ENCODE measurements around the gene RBMS1.

Gene RBMS1

GRCh38 chr2:160225722-160226121 is 267.9 kb downstream of the RBMS1 start:
- Histone ChIP-seq H3K79me1 (ENCODE audit: low read depth, low read length) (no peaks in the 10 kb centered on the region), H3K9me3 (replicated peaks in 1 of 2; ENCODE audit: control insufficient read depth in 2 of 2, insufficient read depth in 1 of 2, low read depth in 1 of 2, low read length in 2 of 2) (no peaks in the 10 kb centered on the region), H2BK5ac (ENCODE audit: low read length) (no peak overlapping the region), H3K27ac (replicated peaks; ENCODE audit: low read length) (no peak overlapping the region), H2BK120ac (ENCODE audit: low read depth, low read length) (no peak overlapping the region), H3K23ac (ENCODE audit: low read depth, low read length, poor library complexity) (no peak overlapping the region), H3K36me3 (replicated peaks in 1 of 2; ENCODE audit: control insufficient read depth in 2 of 2, insufficient read depth in 2 of 2, low read length in 2 of 2) (no peaks in the 10 kb centered on the region), H3K4me3 (ENCODE audit: low read length in 2 of 2) (no peak overlapping the region), H2BK15ac (ENCODE audit: low read length) (no peak overlapping the region), H3K27me3 (ENCODE audit: control insufficient read depth in 3 of 3, insufficient read depth in 3 of 3, low read depth in 1 of 3, low read length in 3 of 3) (no peaks in the 10 kb centered on the region), H4K8ac (ENCODE audit: low read depth, low read length) (no peak overlapping the region), H3K14ac (ENCODE audit: low read length) (no peak overlapping the region), H3K4me1 (ENCODE audit: control insufficient read depth in 2 of 2, insufficient read depth in 1 of 2, low read depth in 1 of 2, low read length in 2 of 2) (peaks cover under 1 to 6% of the 10 kb centered on the region in 2 donors), H4K91ac (ENCODE audit: low read depth, low read length, poor library complexity) (no peak overlapping the region), H3K9ac (ENCODE audit: low read depth, low read length, poor library complexity) (no peak overlapping the region), H3K4me2 (ENCODE audit: insufficient read depth, low read length, poor library complexity, severe bottlenecking) (no peak overlapping the region), H3K18ac (ENCODE audit: low read length) (no peak overlapping the region), H2AK5ac (ENCODE audit: low read depth, low read length) (no peak overlapping the region), H2AFZ (ENCODE audit: low read length) (no peak overlapping the region), H2BK12ac (ENCODE audit: low read length) (no peak overlapping the region), H3K4ac (ENCODE audit: low read length) (no peak overlapping the region)
- WGBS, 2 donors (ENCODE audit: extremely low coverage in 2 of 2, insufficient read length in 2 of 2, insufficient replicate concordance in 1 of 2) = no CpG with 5 or more reads among the region's 4 CpGs
- no peak for DNase-seq (ENCODE audit: low spot score)

GRCh38 chr2:160224507-160224906 is 269.1 kb downstream of the RBMS1 start:
- H3K27ac ChIP-seq (replicated peaks; ENCODE audit: low read length) = no peak overlapping the region

GRCh38 chr2:160224060-160224459 is 269.5 kb downstream of the RBMS1 start:
- H3K18ac ChIP-seq (ENCODE audit: low read length) = no peak overlapping the region
- H3K4ac ChIP-seq (ENCODE audit: low read length) = no peak overlapping the region
- no peak overlapping the region for H3K14ac ChIP-seq (ENCODE audit: low read length)
- H2BK12ac ChIP-seq (ENCODE audit: low read length) = no peak overlapping the region
- H4K8ac ChIP-seq (ENCODE audit: low read depth, low read length) = no peak overlapping the region
- WGBS, 2 donors (ENCODE audit: extremely low coverage in 2 of 2, insufficient read length in 2 of 2, insufficient replicate concordance in 1 of 2) = no CpG with 5 or more reads among the region's 3 CpGs
- no peak overlapping the region for H2BK5ac ChIP-seq (ENCODE audit: low read length)
- H2BK120ac ChIP-seq (ENCODE audit: low read depth, low read length) = no peak overlapping the region
- H3K9me3 ChIP-seq (replicated peaks in 1 of 2; ENCODE audit: control insufficient read depth in 2 of 2, insufficient read depth in 1 of 2, low read depth in 1 of 2, low read length in 2 of 2) = no peaks in the 10 kb centered on the region
- no peak overlapping the region for H3K4me2 ChIP-seq (ENCODE audit: insufficient read depth, low read length, poor library complexity, severe bottlenecking)
- no peak overlapping the region for H3K4me3 ChIP-seq (ENCODE audit: low read length in 2 of 2)
- H3K36me3 ChIP-seq (replicated peaks in 1 of 2; ENCODE audit: control insufficient read depth in 2 of 2, insufficient read depth in 2 of 2, low read length in 2 of 2) = no peaks in the 10 kb centered on the region
- no peak overlapping the region for H3K23ac ChIP-seq (ENCODE audit: low read depth, low read length, poor library complexity)
- peaks cover 4 to 7% of the 10 kb centered on the region in 2 donors for H3K4me1 ChIP-seq (ENCODE audit: control insufficient read depth in 2 of 2, insufficient read depth in 1 of 2, low read depth in 1 of 2, low read length in 2 of 2)
- no peak overlapping the region for H2AK5ac ChIP-seq (ENCODE audit: low read depth, low read length)
- no peaks in the 10 kb centered on the region for H3K79me1 ChIP-seq (ENCODE audit: low read depth, low read length)
- H3K9ac ChIP-seq (ENCODE audit: low read depth, low read length, poor library complexity) = no peak overlapping the region
- no peak for DNase-seq (ENCODE audit: low spot score)
- peak overlapping the region; percentile 23 for H2AFZ ChIP-seq (ENCODE audit: low read length)
- no peak overlapping the region for H3K27ac ChIP-seq (replicated peaks; ENCODE audit: low read length)
- H3K27me3 ChIP-seq (ENCODE audit: control insufficient read depth in 3 of 3, insufficient read depth in 3 of 3, low read depth in 1 of 3, low read length in 3 of 3) = no peaks in the 10 kb centered on the region
- H4K91ac ChIP-seq (ENCODE audit: low read depth, low read length, poor library complexity) = no peak overlapping the region
- no peak overlapping the region for H2BK15ac ChIP-seq (ENCODE audit: low read length)

More at GRCh38 chr2:160224507-160224906, 269.1 kb downstream of the RBMS1 start:
- Histone ChIP-seq H2BK12ac (ENCODE audit: low read length) (no peak overlapping the region), H4K91ac (ENCODE audit: low read depth, low read length, poor library complexity) (no peak overlapping the region), H4K8ac (ENCODE audit: low read depth, low read length) (no peak overlapping the region), H3K4me3 (ENCODE audit: low read length in 2 of 2) (no peak overlapping the region), H3K9me3 (replicated peaks in 1 of 2; ENCODE audit: control insufficient read depth in 2 of 2, insufficient read depth in 1 of 2, low read depth in 1 of 2, low read length in 2 of 2) (no peaks in the 10 kb centered on the region), H3K9ac (ENCODE audit: low read depth, low read length, poor library complexity) (no peak overlapping the region), H3K79me1 (ENCODE audit: low read depth, low read length) (no peaks in the 10 kb centered on the region), H3K36me3 (replicated peaks in 1 of 2; ENCODE audit: control insufficient read depth in 2 of 2, insufficient read depth in 2 of 2, low read length in 2 of 2) (no peaks in the 10 kb centered on the region), H3K14ac (ENCODE audit: low read length) (no peak overlapping the region), H3K18ac (ENCODE audit: low read length) (no peak overlapping the region), H2BK120ac (ENCODE audit: low read depth, low read length) (no peak overlapping the region), H3K4ac (ENCODE audit: low read length) (no peak overlapping the region), H3K27me3 (ENCODE audit: control insufficient read depth in 3 of 3, insufficient read depth in 3 of 3, low read depth in 1 of 3, low read length in 3 of 3) (no peaks in the 10 kb centered on the region), H2BK15ac (ENCODE audit: low read length) (no peak overlapping the region), H3K4me2 (ENCODE audit: insufficient read depth, low read length, poor library complexity, severe bottlenecking) (no peak overlapping the region), H3K23ac (ENCODE audit: low read depth, low read length, poor library complexity) (no peak overlapping the region), H2AK5ac (ENCODE audit: low read depth, low read length) (no peak overlapping the region), H2BK5ac (ENCODE audit: low read length) (no peak overlapping the region), H3K4me1 (ENCODE audit: control insufficient read depth in 2 of 2, insufficient read depth in 1 of 2, low read depth in 1 of 2, low read length in 2 of 2) (peaks cover 4 to 7% of the 10 kb centered on the region in 2 donors), H2AFZ (ENCODE audit: low read length) (no peak overlapping the region)
- WGBS, 2 donors (ENCODE audit: extremely low coverage in 2 of 2, insufficient read length in 2 of 2, insufficient replicate concordance in 1 of 2) = no CpG with 5 or more reads among the region's 3 CpGs
- DNase-seq (ENCODE audit: low spot score) = no peak

- Histone ChIP-seq H3K9ac (ENCODE audit: low read depth, low read length, poor library complexity) (no peak overlapping the region), H3K27me3 (ENCODE audit: control insufficient read depth in 3 of 3, insufficient read depth in 3 of 3, low read depth in 1 of 3, low read length in 3 of 3) (no peaks in the 10 kb centered on the region), H3K27ac (replicated peaks; ENCODE audit: low read length) (no peak overlapping the region), H3K23ac (ENCODE audit: low read depth, low read length, poor library complexity) (no peak overlapping the region), H4K8ac (ENCODE audit: low read depth, low read length) (no peak overlapping the region), H2AK5ac (ENCODE audit: low read depth, low read length) (no peak overlapping the region), H2BK120ac (ENCODE audit: low read depth, low read length) (no peak overlapping the region), H4K91ac (ENCODE audit: low read depth, low read length, poor library complexity) (no peak overlapping the region), H2BK5ac (ENCODE audit: low read length) (no peak overlapping the region), H2BK15ac (ENCODE audit: low read length) (no peak overlapping the region), H2BK12ac (ENCODE audit: low read length) (no peak overlapping the region), H2AFZ (ENCODE audit: low read length) (no peak overlapping the region), H3K4me1 (ENCODE audit: control insufficient read depth in 2 of 2, insufficient read depth in 1 of 2, low read depth in 1 of 2, low read length in 2 of 2) (peaks cover 4 to 7% of the 10 kb centered on the region in 2 donors), H3K18ac (ENCODE audit: low read length) (no peak overlapping the region), H3K79me1 (ENCODE audit: low read depth, low read length) (no peaks in the 10 kb centered on the region), H3K14ac (ENCODE audit: low read length) (no peak overlapping the region), H3K4me3 (ENCODE audit: low read length in 2 of 2) (no peak overlapping the region), H3K4me2 (ENCODE audit: insufficient read depth, low read length, poor library complexity, severe bottlenecking) (no peak overlapping the region), H3K36me3 (replicated peaks in 1 of 2; ENCODE audit: control insufficient read depth in 2 of 2, insufficient read depth in 2 of 2, low read length in 2 of 2) (no peaks in the 10 kb centered on the region), H3K4ac (ENCODE audit: low read length) (no peak overlapping the region), H3K9me3 (replicated peaks in 1 of 2; ENCODE audit: control insufficient read depth in 2 of 2, insufficient read depth in 1 of 2, low read depth in 1 of 2, low read length in 2 of 2) (no peaks in the 10 kb centered on the region)
- DNase-seq (ENCODE audit: low spot score) = no peak
- no CpG with 5 or more reads among the region's 3 CpGs for WGBS, 2 donors (ENCODE audit: extremely low coverage in 2 of 2, insufficient read length in 2 of 2, insufficient replicate concordance in 1 of 2)
Measured at GRCh38 chr2:160223560-160223959, 270.0 kb downstream of the RBMS1 start.
